ENCODE data around the gene TDRD7.

- TF ChIP-seq CTCF (conservative IDR thresholded peaks at IDR 0.05 in 1 of 2, IDR thresholded peaks at IDR 0.05 in 1 of 2; ENCODE audit: extremely low read depth in 1 of 2, insufficient read depth in 1 of 2, low read depth in 1 of 2, low read length in 2 of 2), result no peak
- TF ChIP-seq EZH2 (IDR thresholded peaks at IDR 0.05; ENCODE audit: borderline replicate concordance, low read length), result no peak
Measured at GRCh38 chr9:97491216-97491999, 79.5 kb downstream of the TDRD7 start.

Data from mammary epithelial cell (primary cell).